Renal pelvis (tissue), 4 donors: ENCODE results near the gene GH1. TPM values are rescaled to one million over a fixed set of nuclear protein-coding genes. Genes with fewer than 3 reads are reported as not detected.
A peak's percentile ranks its signal among the peaks of the same experiment; 100 is the strongest.

Experiments
- DNase-seq: peaks from one replicate; pipeline ENCODE4 v3.0.0-alpha.2; 2013
- polyA plus RNA-seq, 3 donors: library from polyadenylated mRNA; unstranded; fragments of 120-200 nt; gene quantifications; one replicate each; pipeline ENCODE4 v1.2.1, GENCODE V29; 2013; ENCODE audit not compliant: insufficient read length in 3 of 3

GH1 gene
- polyA plus RNA-seq, 3 donors, result 0.16 TPM; not detected in 2

DNA sequence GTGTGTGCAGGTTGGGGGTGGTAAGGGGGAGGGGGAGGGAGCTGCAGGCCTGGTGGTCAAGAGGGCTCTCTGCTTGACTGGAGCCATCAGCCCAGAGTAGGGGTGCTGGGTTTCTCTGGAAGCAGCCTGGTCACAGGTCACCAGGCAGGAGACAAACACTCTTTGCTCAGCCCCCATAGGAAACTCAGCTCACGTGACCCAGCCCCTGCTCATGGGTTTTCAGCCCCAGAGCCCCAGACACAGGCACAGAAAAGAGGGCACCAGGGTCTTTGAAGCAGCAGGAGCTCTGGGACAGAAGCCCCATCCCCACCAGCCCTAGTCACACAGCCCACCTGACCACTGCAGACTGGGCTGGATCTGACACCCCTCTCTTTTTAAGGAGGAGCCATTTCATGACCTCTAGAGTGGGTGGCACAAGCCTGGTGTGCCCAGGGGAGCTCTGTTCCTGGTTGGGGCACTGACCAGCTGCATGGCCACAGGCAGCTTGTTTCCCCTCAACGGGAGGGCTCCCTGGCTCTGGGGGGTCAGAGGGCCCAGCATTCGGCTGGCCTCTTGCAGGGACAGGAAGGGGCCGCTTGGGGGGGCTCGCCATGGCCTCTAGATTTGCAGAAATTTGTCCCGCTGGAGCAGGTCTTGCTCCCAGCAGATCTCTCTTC is 27.3 kb upstream of the GH1 start:
- peak; percentile 61 for DNase-seq

DNA sequence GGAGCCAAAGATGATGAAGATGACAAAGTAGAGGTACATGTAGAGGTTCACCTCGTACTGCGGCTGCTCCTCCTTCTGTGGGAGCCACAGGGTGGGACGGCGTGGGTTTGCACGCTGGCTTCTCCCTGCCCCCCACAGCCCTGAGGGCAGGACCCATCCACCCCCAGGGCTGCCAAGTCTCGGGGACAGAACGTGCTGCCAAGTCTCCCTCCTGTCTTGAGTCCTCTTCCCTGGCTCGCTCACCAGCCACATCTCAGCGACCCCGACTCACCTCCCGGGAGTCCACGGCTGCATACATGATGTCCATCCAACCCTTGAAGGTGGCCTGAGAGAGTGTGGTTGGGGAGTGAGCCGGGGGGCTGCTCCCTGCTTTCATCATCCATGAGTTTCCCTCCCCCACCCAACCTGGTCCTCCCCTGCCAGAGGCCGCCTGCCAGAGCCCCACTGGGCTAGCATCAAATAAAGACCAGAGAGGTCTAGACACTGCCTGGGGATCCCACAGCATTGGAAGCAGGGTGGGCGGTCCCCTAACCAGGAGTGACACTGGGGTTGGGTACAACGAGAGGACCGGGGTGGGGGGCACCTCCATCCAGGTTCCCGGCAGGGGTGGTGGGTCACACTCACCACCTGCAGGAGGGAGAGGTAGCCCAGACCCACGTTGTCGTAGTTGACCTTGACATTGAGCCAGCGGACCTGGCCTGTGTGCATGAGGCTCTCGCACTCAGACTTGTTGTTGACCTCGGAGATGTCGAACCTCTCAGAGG is 26.3 kb upstream of the GH1 start:
- no peak for DNase-seq

DNA sequence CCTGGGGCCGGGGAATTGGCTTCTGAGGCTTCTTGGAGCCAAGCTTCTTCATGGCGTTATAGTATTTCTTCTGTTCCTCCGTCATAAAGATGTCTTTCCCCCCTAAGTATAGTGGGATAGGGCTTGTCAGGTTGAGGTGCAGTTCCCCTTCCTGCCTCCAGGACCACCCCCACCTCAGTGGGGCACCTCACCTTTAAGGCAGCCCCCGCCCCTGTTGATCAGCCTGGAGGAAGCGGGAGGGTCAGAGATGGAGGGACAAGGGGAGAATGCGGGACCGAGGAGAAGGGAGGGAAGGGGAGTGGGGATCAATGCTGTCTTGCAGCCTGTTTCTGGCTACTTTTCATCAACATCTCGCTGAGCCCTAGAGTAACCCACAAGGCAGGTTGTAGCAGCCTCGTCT is 25.1 kb upstream of the GH1 start:
- no peak for DNase-seq

DNA sequence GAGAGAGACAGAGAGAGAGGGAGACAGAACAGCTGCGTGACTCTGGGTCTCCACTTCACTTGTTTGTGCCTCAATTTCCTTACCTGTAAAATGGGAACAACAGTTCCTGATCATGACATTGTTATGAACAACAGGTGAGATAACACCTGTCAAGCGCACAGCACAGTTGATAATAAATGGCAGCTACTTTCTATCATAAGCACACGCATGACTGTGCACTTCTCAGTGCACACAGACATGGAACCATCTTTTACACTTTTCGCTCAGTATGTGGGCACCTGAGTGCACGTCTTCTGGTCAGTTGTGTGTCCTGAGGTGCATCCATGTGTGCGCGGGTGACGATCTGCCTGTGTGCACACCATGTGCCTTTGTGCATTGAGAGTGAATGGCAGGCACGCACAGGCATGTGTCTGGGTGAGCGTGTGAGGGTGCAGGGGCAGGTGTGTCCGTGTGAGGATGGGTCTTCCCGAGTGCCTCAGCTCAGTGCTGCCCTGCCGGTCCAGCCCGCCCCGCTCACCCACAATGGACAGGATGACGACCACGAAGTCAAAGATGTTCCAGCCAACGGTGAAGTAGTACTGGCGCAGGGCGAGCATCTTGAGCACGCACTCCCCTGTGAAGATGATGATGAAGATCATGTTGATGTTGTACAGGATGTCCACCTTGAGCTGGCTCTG is 23.8 kb upstream of the GH1 start:
- DNase-seq, result no peak

DNA sequence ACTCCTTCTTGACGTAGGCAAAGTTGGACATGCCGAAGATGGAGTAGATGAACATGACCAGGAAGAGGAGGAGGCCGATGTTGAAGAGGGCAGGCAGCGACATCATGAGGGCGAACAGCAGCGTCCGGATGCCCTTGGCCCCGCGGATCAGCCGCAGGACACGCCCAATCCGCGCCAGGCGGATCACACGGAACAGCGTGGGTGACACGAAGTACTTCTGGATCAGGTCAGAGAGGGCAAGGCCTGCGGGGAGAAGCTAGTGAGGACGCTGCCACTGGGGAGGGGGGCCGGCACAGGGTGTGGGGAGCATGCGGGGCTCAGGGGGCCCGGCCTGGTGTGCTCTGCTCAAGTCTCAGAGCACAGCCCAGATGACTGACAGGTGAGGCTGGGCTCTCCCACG is 23.1 kb upstream of the GH1 start:
- DNase-seq, result no peak

DNA sequence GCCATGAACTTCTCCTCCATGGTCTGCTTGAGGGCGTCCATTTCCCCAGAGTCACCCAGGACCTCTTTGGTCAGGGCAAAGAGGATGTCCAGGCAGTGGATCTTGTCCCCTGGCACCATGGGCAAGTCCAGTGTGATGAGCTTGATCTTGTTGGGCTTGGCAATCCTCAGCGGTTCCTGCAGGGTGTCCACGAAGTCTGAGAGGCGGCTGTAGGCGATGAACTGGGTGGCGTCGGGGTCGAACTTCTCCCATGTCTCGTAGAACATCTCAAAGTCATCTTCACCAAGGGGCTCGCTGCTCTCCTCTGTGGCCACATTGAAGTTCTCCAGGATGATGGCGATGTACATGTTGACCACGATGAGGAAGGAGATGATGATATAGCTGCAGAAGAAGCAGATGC is 22.5 kb upstream of the GH1 start:
- no peak for DNase-seq

DNA sequence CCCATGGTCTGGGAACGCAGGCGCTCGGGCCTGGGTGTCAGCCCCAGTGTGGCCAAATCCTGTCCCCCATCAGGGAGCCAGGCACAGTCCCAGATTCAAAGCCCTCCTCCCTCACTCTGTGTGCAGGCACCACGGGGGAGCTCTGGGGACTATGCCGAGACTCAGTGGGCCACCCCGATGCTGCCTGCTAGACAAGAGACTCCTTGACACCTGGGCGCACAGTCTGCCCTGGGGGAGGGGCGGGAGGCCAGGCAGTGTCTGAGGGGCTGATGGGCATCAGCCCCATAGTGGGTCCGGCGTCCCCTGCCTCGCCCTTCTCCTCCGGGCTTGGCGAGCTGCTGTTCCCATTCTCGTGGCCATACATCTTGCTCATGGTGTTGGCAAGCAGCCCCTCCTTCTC is 21.9 kb upstream of the GH1 start:
- no peak for DNase-seq

DNA sequence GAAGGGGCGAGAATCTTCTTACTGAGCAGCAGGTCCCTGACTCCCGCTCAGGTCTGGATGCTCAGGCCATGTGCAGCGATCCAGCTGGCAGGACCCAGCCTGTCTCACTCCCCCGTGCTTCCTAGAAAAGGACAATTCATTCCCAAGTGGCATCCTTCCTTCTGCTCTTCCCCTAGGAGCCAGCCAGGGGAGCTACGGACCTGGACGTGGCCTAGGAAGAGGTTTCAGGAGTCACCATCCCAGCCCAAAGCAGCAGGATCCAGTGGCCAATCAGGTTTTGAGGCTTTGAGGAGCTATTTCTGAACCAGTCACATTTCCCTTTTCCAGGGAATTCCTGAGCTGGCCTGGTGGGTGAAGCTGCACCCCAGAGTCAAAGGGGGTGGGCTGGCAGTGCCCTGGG is 21.2 kb upstream of the GH1 start:
- DNase-seq, result no peak

DNA sequence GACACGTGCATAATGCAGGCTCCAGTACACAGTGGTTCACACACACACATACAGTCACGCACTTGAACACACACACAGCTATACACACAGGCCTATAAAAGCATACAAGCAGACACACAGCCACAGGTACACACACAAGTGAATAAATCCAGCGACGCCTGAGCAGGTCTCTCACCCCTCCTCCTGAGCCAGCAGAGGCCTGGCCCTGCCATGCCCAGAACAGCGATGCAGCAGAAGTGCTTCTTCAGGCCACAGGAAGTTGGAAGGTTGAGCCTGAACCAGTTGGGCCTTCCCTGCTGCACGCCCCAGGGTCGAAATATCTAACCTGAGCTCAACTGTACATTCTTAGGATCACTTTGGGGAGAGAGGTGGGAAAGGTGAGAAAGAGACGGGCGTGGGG is 20.8 kb upstream of the GH1 start:
- DNase-seq, result no peak

DNA sequence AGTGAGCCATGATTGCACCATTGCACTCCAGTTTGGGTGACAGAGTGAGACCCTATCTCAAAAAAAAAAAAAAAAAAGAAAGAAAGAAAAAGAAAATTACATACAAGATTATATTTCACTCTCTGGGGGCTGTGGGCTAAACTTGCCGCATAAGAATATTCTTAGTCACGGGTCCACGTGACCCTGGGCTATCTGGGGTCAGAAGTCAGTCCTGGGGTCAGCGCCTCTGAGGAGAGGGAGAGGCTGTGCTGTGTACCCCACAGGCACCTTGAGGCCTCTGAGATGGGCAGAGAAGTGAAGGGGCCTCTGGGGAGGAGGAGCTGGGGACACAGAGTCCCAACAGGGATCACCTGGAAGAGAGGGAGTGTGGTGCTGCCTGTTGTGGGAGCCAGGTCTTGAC is 19.3 kb upstream of the GH1 start:
- DNase-seq, result no peak

DNA sequence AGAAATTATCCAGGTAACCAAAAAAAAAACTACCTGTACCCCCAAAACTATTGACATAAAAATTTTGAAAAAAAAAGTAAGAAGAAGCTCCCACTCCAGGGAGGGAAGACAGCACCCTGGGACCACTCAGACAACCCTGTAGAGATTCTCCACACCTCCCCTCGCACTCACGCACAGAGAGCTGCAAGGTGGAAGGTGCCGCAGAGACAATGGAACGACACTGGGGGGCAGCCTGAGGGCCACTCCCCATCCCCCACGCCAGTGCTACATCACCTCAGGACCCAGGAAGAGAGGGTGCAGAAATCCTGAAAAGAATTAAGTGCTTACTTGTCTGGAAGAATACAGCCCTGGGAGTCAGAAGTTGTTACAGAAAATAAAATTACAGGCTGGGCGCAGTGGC is 18.7 kb upstream of the GH1 start:
- no peak for DNase-seq

DNA sequence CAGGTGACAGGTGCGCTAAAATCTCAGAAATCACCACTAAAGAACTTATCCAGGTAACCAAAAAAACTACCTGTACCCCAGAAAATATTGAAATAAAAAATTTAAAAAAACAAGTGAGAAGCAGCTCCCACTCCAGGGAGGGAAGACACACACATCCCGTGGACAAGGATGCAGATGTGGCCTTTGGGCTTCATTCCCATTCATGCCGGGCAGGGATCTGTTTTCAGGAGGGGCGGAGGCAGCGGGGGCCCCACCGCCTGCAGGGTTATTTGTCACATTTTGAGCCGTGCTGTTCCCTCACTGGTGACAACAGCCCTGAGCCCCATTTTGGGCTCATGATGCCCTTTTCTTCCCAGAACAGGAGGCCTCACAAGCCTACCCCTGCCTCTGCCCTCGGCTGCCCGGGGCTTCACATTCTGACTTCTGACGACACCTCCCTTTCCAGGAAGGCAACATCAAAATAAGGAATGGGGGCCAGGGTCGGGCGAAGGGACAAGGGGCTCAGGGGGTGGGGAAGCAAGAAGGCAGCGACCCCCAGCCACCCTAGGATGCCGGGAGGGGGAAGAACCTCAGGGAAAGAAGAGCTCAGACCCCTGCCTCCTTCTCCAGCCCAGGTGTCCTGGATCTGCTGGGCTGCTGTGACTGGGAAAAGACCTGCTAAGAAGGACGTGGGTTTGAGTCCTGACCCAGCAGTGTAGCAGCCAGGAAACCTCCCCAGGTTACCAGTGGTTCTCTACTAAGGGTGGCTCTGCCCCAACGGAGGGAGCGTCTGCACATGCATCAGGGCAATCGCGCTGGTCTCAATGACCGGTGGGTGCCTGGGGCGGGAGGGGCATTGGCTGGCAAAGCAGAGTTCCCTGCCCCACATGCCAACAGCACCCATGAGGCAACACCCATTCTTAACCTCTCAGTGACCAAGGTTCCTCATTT is 15.8 kb upstream of the GH1 start:
- DNase-seq, result no peak

DNA sequence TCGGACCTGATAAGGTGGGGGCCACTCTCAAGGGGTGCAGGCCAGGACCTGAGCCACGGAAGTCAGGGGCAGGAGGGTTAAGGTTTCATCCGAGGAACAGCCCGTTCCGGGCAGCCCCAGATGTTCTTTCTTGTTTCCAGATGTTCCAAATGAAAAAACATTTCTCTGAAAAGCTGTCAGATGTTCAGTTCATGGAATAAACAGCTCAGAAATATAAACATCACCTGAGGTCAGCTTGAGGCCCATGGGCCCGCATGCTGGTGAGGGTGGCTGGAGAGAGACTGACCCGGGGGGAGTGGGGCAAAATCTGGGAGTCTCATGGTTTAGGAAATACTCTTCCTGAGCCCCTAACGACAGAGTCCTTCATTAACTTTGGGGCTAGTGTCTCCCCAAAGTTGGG is 15.0 kb upstream of the GH1 start:
- no peak for DNase-seq

DNA sequence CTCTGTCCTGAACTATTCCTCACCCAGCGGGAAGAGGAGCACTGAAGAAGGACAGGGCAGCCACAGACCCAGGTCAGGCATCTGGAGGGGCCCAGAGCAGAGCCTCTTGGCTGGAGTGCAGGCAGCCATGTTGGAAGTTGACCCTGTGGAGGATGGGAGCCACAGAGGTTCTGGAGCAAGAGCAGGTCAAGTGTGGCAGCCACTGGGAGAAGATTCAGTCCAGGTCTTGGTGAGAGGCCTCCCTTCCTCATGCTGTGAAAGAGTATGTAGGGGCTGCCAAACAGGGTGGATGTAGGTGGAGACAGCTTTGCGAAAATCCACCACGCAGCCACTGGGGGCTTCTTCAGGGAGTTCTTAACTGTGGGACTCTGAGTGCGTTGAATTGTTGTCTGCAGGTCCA is 14.1 kb upstream of the GH1 start:
- DNase-seq, result no peak

DNA sequence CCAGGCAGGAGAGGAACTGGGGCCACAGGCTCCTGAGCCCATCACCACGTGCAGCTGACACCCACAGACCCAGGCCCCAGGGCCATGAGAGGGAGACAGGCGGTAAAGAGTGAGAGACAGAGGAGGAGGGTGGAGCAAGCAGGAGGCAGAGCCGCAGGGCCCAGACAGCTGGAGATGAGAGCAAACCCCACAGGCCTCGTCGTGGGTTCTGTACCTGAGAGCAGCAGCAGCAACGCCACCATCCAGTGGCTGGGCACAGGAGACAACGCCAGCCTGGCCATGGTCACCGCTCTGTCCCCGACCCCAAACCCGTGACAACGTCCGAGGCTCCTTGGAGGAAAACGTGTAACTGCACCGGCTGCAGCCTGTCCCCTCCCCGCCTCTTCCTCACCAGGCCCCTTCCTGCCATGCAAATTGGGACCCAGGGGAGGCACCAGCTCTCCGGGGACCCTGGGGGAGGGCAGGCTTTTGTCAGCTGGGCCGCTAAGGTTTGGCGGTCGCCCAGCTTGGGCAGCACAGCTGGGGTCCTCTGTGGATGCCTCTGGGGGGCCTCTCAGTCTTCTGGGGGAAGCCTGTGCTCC is 13.4 kb upstream of the GH1 start, which contains the start of gene CD79B:
TSS of gene CD79B (minus strand) at position 351 of the 581 bp plus-strand sequence. CDS start at position 281, 70 bp downstream.
- no peak for DNase-seq

DNA sequence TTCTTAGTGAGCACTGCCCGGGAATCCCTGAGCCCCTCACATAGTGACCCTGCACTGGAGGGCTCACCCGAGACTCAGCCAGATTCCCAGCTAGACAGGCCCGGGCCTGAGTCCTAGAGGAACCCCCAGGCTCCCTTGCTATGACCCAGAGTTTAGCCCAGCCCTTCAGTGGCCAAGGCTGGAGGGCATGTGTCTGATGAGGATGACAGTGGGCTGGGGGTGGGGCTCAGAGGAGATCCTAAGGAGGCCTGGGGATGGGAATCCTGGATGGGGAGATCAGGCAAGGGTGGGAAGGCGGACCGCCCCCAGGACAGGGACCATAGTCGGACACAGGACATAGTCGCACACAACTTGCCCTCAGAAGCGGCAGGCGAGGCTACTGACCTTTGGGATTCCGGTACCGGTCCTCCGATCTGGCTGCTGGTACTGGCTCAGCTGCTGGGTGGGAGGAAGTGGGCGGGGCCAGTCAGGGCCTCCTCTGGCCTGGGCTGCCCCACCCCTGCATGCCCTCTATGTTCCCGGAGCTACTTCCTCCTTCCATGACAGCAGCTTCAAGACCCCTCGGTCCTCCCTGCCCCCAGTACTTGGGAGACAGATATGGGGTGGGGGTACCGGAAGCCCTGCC is 12.4 kb upstream of the GH1 start:
- no peak for DNase-seq

DNA sequence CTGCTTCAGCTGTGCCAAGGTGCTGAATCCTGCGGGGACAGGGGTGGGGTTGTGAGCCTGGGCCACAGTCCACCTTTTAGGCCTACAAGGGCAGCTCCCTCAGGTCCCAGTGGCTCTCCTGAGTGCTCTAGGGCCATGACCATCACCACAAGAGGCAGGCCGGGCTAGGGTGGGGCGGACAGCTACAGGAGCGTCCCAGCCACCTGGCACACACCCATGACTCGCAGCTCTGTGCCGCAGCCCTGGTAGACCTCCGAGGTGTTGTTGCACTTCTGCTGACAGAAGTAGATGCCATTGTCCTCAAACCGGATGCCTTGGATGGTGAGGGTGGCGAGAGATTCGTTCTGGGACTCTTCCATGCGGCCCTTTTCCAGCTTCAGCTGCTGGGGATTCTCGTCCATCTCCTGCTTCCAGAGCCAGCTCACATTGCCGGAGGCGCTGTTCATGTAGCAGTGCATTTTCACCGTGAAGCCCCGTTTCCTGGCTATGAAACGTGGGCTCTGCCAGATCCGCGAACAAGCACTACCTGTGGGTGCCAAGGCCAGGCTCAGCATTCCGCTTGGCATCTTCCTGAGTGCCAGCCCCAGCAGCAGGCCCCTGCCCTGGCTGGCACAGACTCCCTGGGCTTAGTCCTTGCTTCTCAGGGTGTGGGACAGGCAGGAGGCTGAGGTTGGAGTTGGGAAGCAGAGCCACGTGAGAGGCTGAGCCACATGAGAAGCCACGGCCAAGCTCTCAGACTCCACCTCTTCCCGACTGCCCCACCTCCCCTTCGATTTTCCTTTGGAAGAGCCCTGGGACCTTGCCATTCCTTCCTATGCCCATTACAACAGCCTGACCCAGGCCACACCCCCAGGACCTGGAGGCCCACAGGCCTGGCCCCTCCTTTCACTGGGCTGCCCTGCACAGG is 11.5 kb upstream of the GH1 start:
- DNase-seq, result no peak

DNA sequence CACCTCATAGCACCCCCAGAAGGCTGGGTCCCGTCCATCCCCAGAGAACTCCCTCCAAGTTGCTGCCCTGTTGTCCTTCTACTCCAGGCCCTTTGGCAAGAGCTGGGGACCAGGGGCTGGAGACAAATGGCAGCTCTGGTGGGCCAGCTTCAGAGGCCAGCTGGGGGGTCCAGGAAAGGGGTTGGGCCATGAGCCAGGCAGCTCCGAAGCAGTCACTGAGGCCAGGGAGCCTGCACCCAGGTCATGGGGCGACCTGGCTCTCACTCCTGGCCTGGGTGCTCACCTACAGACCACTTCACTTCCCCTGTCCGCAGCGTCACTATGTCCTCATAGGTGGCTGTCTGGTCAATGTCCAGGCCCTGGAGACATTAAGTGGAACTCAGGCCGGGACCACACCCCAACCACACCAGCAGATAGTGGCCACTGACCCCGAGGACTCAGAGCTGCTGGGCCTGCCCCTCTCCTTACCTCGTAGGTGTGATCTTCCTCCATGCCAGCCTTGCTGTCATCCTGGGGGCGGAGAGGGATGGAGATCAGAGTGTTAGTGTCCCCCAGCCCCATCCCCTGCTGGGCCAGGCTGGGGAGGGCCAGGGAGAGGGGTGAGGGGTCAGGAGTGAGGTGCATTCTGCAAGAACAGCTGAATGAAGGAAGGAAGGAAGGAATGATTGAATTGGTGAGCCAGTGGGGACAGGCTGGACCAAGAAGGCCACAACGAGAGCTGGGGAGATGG is 10.5 kb upstream of the GH1 start:
- no peak for DNase-seq

DNA sequence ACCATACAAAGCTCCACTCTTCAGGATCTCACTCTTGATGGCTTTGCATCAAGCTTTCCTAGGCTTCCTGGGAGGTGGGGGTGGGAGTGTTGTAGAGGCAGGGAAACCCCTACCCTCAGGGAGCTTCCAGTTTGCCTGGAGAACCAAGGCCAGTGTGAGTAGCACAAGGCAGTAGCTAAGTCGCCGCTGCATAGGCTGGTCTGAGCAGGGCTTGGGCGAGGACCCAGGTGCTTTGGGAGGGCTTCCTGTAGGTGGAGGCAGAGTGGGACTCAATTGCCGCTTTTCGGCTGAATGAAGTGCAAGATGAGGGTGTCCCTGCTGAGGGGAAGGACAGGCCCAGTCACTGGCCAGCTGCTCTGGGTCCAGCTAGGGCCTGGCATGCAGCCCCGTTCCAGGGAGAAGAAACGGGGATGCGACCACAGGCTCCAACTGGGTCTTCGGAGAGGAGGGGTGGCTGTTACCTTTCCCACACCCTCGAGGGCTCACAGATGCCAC is 9.6 kb upstream of the GH1 start:
- DNase-seq, result no peak
